GM18508 (cell line): ENCODE data around the gene GABRA4.

ENCODE experiments used
- ATAC-seq: cut with Tn5 transposase; IDR thresholded peaks from one replicate; pipeline ENCODE4 v1.9.1; 2021; ENCODE audit warnings: moderate number of reproducible peaks; ENCODE audit not compliant: insufficient read depth, unreplicated experiment

The GABRA4 gene

GRCh38 chr4:46980851-46981250 is 12.5 kb downstream of the GABRA4 start:
- ATAC-seq, result no peak

GRCh38 chr4:46979726-46980125 is 13.7 kb downstream of the GABRA4 start:
- ATAC-seq, result no peak

- no peak for ATAC-seq
Observed at GRCh38 chr4:46979283-46979682, 14.1 kb downstream of the GABRA4 start.

- no peak for ATAC-seq
Observed at GRCh38 chr4:46977245-46977644, 16.1 kb downstream of the GABRA4 start.

GRCh38 chr4:46975812-46976553 is 17.4 kb downstream of the GABRA4 start:
- ATAC-seq, result no peak

GRCh38 chr4:46974891-46975543 is 18.4 kb downstream of the GABRA4 start:
- no peak for ATAC-seq

GRCh38 chr4:46968847-46969246 is 24.5 kb downstream of the GABRA4 start:
- ATAC-seq, result no peak

GRCh38 chr4:46967631-46968030 is 25.8 kb downstream of the GABRA4 start:
- ATAC-seq, result no peak

- no peak for ATAC-seq
Observed at GRCh38 chr4:46958742-46959488, 34.5 kb downstream of the GABRA4 start.

GRCh38 chr4:46956451-46956850 is 36.9 kb downstream of the GABRA4 start:
- ATAC-seq, result no peak

GRCh38 chr4:46955601-46956000 is 37.8 kb downstream of the GABRA4 start:
- ATAC-seq, result no peak

- ATAC-seq, result no peak
Observed at GRCh38 chr4:46954643-46955042, 38.7 kb downstream of the GABRA4 start.

- ATAC-seq, result no peak
Observed at GRCh38 chr4:46953564-46953963, 39.8 kb downstream of the GABRA4 start.

GRCh38 chr4:46952451-46952850 is 40.9 kb downstream of the GABRA4 start:
- no peak for ATAC-seq

GRCh38 chr4:46950826-46951225 is 42.6 kb downstream of the GABRA4 start:
- ATAC-seq, result no peak

- ATAC-seq, result no peak
Observed at GRCh38 chr4:46949822-46950221, 43.6 kb downstream of the GABRA4 start.

- no peak for ATAC-seq
Observed at GRCh38 chr4:46947541-46947940, 45.8 kb downstream of the GABRA4 start.

- no peak for ATAC-seq
Observed at GRCh38 chr4:46946919-46947536, 46.4 kb downstream of the GABRA4 start.

- no peak for ATAC-seq
Observed at GRCh38 chr4:46945062-46945461, 48.3 kb downstream of the GABRA4 start.

- ATAC-seq, result no peak
Observed at GRCh38 chr4:46944345-46944744, 49.0 kb downstream of the GABRA4 start.

GRCh38 chr4:46937493-46937892 is 55.9 kb downstream of the GABRA4 start:
- no peak for ATAC-seq
